NCI-H1092 (cell line): Measurements from ENCODE around the gene PIK3C2G.

Experiments
- DNase-seq: peaks from one replicate; lab custom pipeline; 2025; lab: John Stamatoyannopoulos, UW

Gene PIK3C2G

DNA sequence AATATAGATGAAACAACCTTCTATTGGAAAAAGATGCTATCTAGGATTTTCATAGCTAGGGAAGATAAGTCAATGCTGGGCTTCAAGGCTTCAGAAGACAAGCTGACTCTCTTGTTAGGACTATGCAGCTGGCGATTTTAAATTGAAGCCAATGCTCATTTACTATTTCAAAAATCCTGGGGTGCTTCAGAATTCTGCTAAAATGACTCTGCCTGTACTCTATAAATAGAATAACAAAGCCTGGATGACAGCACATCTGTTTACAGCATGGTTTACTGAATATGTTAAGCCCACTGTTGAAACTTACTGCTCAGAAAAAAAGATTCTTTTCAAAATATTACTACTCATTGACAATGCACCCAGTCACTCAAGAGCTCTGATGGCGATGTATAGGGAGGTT, 155.1 kb downstream of the PIK3C2G start:
- DNase-seq: no peak

DNA sequence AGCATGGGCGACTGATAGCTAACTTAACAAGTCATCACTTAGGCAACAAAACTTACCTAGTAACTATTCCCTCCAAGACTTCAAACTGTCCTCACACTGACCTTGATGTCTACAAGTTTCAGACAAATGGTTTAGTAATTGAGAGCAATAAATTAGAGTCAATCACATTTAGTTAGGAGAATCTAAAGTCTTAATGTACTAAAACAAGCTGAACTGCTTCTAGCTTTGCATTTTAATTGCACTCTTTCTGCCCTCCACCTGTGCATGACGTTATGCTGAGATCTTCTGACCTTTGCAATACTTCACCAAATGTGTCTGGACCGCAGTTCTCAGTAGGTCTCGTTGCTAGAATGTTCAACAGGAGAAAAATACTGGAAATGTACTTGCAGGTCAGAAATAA, 158.0 kb downstream of the PIK3C2G start:
- no peak for DNase-seq

DNA sequence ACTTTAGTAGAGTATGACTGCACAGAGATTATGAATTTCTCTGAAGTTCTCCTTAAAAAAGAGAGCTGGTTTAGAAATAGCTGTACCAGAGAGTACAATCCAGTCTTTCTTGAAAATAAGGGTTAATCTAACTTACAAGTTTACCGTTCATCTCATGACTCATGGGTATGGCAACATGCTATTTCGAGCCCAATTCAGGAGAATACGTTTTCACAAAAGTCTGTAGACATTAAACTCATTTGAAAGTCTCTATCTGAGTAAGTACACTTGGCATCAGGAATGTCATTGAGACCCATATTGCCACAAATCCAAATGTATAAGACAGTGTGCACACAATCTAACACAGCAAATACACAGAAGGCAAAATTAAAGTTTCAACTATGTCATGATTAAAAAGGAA, 160.5 kb downstream of the PIK3C2G start:
- no peak for DNase-seq

DNA sequence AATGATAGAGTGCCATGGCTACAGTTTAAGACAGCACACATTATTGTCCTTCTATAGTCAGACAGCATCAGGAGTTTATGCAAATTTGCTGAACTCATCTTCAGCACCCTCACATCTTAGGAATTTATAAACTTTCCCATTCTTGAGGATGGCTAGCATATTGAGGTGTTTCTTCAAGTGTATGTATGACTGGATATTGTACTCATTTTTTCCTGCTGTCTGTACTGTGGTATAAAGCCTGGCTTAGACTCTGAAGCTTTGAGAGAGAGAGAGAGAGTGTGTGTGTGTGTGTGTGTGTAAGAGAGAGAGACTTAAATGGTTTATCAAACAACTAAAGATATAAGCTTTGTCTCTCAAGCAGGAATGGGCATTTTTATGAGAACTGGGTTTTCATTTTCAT, 161.6 kb downstream of the PIK3C2G start:
- no peak for DNase-seq

DNA sequence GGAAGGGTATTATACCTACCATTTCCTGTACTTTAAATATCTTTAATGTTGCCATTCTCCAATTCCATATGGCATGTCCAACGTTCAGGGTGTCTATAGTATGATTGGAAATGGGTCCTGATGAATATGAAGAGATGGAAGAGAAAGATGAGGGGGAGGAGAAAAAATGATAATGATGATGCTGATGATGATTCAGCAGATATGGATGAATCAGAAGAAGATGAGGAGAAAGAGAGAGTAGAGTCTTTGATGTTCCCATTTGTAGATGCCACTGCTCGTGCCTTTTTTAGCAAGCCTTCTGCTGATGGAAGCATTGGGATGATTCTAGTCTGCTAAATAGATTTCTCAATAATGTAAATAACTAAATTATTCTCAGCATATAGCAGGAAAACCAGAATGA, 163.5 kb downstream of the PIK3C2G start:
- DNase-seq: no peak

DNA sequence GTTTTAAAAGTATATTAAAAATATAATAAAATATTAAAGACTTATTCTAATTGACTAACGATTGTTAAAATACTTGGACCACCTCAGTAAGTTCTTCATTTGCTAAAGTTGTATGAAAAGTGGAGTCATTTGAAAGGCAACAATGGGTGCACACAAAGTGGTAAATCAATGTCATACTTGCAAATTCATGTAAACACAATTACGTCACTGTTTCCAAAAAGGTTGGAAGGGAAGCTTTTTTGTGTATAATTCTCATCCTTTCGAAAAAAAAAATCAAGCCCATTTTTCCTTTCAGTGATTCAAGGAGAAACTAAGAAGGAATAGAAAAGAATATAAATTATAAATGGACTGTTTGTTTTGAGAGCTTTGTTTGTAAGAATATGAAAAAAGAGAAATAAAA, 166.2 kb downstream of the PIK3C2G start:
- DNase-seq: no peak

DNA sequence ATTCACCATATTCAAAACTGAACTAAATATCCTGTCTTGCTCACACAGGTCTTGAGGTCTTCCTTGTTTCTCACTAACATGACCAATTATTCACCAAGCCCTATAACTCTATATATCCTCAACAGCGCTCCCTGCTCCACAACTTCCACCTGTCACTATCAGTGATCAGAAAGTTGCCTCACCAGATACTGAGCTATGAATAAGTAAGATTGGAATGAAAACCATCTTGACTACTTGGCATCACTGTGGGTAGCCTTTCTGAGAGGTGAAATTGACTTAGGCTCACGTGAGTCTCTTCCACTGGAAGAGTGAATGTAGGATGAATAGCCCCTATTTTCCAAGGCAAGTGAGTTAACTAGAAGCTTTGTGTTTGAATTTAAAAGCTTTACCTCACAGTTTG, 167.1 kb downstream of the PIK3C2G start:
- DNase-seq: no peak

DNA sequence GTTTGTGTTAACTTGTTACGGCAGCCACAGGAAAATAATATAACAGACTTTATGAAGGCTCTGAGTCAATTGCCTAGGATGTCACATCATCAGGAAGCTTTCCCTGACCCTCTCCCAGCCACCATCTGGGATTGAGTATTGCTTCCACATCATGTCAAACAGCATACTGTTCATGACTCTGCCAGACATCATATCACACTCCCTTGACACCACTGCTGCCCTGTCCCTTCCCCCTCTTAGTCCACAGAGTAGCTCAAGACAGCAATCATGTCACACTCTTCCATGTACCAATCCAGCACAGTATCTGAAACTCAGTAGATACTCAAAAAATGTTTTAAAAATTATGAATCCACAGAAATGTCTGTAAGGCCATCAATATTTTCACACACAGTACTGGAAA, 168.0 kb downstream of the PIK3C2G start:
- no peak for DNase-seq

DNA sequence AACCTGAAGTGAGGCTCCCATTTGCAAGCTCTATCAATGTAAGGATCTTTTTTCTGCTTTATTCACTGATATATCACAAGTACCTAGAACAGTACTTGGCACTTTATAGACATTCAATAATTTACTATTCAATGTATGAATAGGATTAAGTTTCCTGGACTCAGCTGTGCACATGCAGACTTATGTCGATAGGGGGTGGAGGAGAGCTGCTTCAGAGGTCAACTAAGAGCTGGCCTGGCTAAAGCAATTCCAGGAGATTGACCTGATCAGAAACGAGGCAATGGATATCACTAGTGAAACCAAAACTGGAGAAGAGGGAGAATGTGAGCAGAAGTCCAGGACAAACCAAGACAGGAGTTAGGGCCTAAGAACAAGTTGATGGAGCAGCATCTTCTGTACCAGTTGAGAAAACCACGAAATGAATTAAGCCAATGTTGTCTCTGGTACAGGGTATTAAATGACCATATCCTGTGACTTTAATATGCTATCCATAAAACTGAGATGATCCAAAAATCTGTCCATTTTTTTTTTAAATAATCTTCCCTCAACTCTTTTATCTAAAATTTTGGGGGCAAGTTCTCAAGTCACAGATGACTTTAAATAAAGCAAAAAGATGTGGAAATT, 169.2 kb downstream of the PIK3C2G start:
- DNase-seq: no peak

DNA sequence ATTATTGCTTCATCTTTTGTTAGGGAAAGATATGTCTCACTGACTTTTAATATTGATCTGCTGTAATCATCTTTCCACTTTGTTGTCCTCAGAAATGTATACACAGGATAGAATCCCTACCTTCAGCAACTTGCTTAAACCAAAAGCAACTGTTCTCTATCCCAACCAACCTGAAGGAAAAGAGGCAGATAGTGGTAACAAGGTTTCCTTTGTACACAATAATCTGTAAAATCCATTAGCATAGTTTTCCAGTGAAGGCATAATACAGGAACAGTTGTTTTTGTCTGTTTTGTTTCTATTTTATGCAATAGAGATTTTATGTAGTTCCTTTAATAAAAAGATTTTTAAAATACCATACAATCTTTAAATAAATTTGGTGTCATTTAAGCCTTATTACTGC, 170.5 kb downstream of the PIK3C2G start:
- DNase-seq: no peak

DNA sequence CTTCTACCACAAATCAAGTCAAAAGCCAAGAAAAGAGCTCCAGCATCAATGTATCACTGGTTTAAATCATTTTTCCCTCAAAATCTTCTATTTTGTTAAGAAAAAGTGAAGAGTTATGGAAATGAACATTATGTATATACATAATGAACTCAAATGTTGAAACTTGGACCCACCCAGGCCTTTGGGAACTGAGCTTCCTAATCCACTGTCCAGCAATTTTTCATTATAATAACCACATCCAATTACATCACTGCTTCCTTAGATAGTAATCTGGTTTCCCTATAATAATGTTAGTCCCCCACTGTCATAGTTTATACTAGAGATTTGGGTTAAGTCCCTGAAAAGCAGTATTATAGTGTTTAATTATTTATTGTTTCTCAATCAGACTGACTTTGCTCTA, 170.9 kb downstream of the PIK3C2G start:
- DNase-seq: no peak

DNA sequence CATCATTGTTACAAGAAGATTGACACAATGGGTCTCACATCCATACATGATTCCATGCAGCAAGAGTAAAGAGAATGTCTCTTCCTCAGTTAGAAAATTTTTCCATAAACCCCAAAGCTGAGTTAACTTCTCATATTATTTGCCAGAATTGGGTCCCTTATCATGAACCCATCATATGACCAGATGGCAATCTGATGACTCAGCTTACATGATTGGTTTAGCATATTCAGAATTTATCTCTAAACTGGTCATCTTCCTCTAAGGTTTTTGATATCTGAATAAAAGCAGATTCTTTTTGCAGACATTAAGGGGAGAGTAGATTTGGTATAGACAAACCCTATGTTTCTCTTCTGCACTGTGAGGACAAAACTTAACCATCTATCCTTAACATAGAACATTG, 174.9 kb downstream of the PIK3C2G start:
- no peak for DNase-seq

DNA sequence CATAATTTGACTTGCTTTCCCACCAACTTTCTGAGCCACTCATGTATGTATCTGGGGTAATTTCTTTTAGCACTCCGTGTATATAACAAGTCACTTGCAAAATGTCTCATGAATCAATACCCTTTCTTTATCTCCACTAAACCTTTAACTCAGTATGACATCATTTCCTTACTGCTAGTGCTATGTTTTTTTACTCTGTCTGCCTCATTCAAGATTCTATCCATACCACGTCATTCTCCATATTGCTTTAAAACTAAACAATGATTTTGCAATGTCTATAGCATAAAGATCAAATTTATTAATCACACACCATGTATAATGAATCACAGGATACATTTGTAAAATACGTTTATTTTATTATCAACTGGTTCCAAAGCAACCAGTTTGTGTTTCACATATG, 178.2 kb downstream of the PIK3C2G start:
- DNase-seq: no peak

DNA sequence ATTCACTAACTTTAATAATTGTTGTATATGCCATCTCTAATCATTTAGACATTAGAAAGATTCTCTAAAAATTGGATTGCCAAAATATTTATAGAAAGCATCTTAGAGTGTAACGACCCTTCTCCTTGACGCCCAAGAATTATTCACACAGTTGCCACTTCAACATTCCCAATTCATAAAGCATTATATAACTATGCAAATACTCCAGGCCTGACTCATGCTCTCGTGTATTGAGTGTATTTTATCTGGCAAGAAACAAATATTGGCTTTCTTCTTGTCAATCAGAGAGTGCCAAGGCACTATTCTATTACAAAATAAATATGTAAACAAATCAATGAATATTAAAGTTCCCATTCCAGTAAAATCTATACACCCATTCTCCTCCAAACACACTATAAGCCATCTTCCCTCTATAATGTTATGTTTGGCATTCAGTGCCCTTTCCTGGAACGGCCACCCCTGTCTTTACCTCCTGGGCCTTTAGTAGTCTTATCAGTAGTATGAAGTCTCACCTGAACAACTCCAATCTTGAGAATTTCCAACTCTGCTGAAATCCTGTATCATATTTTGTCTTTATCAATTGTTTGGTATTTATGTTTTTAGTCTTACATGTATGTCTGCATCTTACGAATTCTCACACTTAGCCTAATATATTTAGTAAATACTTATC, 182.6 kb downstream of the PIK3C2G start:
- no peak for DNase-seq

DNA sequence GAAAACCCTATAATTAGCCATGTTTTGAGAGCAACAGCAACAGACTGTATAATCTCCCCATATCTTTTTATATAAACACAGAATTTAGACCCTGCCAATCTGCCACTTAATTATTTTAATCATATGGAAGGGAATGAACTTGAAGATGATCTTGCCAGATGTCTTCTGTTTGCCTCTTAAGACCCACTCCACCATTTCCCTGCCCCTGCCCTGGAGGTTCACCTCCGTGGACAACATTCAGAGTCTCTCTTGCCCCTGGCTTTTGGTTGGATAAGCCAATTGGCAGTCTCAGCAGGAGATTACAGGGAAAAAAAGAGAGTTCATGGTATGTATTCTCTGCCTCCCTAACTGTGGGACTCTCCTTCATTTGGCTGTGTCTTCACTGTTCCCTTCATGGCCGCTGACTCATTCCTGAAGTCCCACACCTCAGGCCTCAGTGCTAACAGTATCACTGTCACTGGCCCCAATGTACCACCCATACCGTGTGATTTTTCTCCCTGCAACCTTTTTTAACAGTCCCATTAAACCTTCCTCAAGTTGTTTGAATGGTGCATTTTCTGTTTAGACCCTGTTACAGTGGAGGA, 184.8 kb downstream of the PIK3C2G start:
- DNase-seq: no peak

DNA sequence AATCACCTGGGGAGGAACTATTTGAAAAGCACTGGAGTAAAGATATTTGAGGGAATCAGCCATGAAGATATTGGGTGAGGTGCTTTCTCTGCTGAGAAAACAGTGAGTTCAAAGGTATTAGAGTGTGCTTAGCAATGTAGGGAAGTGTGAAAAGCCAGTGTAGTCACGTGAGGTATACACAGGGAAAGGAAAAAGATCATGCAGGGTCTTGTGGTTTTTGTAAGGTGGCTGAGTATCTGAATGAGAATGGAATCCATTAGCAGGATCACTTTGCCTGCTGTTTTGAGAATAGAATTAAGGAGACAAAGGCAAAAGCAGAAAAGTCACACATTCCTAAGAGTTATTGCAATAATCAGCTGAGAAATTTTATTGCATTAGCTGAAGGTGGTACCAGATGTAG, 193.0 kb downstream of the PIK3C2G start:
- DNase-seq: no peak

DNA sequence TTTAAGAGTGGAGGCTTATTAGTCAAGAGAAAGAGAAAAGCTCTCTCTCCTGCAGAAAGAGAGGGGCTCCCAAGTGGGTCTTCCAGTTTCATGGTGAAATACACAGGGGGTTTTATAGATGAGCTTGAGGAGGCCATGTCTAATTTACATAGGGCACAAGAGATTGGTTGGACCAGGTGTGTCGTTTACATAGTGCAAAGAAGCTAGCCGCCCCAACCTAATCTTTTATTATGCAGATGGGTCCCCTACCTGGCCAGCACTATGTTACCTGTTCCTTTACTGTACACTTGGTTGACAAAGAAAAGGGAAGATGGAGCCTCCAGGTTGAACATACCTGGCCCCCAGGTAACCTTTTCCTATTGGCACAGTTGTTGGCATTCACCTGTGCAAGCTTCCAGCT, 195.0 kb downstream of the PIK3C2G start:
- no peak for DNase-seq

DNA sequence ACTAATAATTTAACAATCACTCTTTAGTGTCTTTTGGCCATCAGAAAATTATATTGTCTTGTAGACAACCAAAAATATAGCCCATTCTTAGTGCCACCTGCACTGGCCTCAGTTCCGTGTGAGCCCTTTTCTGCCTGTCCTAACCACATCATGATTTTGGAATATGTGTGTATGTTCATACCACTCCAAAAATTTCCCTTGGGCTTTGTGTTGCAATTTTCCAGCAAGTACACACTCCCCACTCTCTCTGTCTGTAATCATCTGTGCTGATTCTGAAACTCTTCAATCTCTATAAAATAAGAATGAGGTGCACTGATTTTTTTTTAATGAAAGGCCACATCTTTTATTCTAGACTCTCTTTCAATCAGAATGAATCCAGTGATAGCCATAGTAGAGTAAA, 196.0 kb downstream of the PIK3C2G start:
- no peak for DNase-seq

DNA sequence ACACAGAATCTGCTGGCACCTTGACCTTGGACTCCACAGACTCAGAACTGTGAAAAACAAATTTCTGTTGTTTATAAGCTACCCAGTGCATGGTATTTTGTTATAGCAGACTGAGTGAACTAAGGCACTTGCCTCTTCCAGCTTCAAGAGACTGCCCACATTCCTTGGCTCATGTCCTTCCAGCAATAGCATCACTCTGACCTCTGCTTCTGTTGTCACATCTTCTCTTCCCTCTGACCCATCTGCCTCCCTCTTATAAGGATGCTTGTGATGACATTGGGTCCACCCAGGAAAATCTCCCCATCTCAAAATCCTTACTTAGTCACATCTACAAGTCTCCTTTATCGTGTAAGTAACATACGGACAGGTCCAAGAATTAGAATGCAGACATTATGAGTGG, 200.4 kb downstream of the PIK3C2G start:
- no peak for DNase-seq

DNA sequence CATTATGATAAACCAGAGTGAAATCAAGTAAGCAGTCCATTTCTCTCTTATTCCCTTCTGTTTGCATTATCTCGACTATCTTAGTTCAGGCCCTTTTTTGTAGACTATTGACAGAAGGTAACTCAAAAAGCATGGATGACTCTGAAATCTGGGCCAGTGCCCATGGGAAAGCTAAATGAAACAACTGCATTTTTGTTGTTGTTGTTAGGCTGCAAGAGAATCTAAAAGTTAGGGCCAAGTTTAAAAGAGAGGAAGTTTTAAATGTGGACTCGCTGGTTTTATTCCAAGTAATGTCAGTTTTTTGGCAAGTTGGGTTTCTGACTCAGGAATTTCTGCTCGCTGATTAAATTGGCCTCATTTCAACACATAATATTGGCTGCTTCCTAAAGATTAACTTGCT, 201.1 kb downstream of the PIK3C2G start:
- DNase-seq: no peak

DNA sequence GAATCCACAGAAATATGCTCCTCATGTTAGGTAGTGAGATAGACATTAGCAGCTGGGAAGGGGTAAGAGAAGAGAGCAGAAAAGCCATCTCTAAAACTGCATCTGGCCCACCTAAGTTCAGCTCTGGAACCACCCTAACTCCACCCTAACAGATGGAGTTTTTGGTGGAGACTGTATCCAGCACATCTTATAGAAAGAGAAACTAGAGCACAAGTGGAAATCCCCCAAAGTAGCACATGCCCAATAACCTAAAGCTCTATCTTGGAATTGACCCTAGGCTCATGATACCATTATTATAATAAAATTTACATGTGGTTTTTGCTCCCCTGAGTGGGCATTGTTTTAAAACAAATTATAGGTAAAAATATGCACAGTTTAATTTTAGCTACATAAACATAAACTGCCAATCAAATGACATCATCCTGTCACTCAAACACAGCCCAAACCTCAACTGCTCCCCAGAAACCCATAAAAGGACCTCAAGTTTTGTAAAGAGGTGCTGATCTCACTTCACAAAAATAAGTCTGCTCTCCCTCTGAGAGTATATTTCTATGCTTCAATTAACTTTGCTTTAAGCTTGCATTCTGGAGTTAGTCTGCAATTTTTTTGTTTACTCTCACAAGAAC, 206.4 kb downstream of the PIK3C2G start:
- no peak for DNase-seq

DNA sequence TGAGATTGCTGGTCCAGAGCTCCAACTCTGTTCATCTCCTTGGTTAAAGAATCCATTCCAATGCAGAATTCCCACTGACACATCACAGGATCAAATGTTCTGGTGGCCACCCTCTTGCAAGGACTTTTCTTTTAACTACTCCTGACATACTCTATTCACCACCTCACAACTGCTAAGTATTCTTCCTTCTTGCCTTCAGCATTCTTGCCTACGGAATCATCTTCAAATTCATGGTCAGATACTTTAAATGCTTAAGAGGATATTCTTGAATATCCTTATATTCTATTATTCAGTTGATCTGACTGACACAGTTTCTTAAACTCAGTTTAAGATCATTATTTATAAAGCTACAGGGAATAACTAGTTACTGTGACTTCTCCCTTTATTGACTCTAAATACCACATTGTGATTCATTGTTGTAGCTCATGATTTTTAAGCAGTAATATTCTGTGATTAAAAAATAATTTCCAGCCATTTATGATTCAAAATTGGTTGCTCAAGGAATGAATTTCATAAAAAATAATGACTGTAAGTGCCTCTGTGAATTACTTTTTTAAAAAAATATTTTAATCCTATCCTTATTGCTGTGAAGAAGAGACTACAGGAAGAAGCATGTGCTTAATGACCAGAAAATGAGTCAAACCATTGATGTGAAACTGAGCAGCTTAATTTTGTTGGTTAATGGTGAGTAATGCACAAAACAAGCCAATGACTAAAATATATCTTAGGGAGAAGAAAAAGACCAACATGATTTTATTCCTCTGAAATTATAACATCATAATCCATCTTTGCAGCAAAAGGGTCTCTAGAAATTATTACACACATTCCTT, 207.1 kb downstream of the PIK3C2G start:
- no peak for DNase-seq

DNA sequence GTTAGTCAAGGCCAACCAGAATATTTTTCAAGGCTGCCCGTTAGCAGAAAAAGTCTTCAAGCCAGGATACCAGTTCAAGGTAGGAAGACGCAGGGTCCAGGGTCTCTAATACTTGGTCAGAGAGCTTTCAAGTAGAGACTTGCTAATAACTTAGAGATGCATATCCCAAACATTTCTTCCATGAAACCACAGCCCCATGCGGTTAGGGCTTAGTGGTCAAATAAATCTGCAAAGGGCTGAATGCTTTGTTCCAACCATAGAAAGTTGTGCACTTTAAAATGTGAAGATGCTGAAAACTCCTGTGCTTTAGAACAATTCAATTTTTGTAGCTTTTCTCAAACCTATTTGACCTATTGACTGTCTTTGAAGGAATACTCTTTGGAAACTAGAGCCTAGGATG, 208.9 kb downstream of the PIK3C2G start:
- no peak for DNase-seq
